IMR-90 (cell line): Measurements from ENCODE around the gene COL17A1.

Source experiments
- BHLHE40 ChIP-seq: fragments of 150-350 bp; IDR thresholded peaks from 2 replicates; pipeline ENCODE4 v1.6.1; 2016; ENCODE audit warnings: mild to moderate bottlenecking, low read depth, low read length
- CEBPB ChIP-seq: IDR thresholded peaks from 2 replicates; pipeline ENCODE4 v1.6.1; 2012; ENCODE audit warnings: low read depth, low read length, improper control_type of control experiment
- CHD1 ChIP-seq: IDR thresholded peaks from 2 replicates; pipeline ENCODE4 v1.6.1; 2012; ENCODE audit warnings: low read depth, low read length, improper control_type of control experiment
- MAFK ChIP-seq: IDR thresholded peaks from 2 replicates; pipeline ENCODE4 v1.6.1; 2012; ENCODE audit warnings: low read depth, low read length, improper control_type of control experiment
- MAZ ChIP-seq: IDR thresholded peaks from 2 replicates; pipeline ENCODE4 v1.6.1; 2012; ENCODE audit warnings: low read depth, mild to moderate bottlenecking, low read length, improper control_type of control experiment, moderate library complexity, borderline replicate concordance
- MXI1 ChIP-seq: IDR thresholded peaks from 2 replicates; pipeline ENCODE4 v1.6.1; 2012; ENCODE audit warnings: low read depth, mild to moderate bottlenecking, low read length, moderate library complexity, borderline replicate concordance
- NFE2L2 ChIP-seq: fragments of 150-350 bp; IDR thresholded peaks from 2 replicates; pipeline ENCODE4 v1.6.1; 2016; ENCODE audit warnings: low read depth, mild to moderate bottlenecking, low read length
- POLR2A ChIP-seq: IDR thresholded peaks from 2 replicates; pipeline ENCODE4 v1.6.1; 2012; ENCODE audit warnings: mild to moderate bottlenecking, low read depth, low read length
- RAD21 ChIP-seq: IDR thresholded peaks from 2 replicates; pipeline ENCODE4 v1.6.1; 2012; ENCODE audit warnings: low read length, improper control_type of control experiment
- RCOR1 ChIP-seq: IDR thresholded peaks from 2 replicates; pipeline ENCODE4 v1.6.1; 2012; ENCODE audit warnings: mild to moderate bottlenecking, low read length, improper control_type of control experiment; ENCODE audit not compliant: insufficient replicate concordance
- SMC3 ChIP-seq: fragments of 150-350 bp; IDR thresholded peaks from 2 replicates; pipeline ENCODE4 v1.6.1; 2016; ENCODE audit warnings: low read depth, mild to moderate bottlenecking, antibody characterized with exemption, low read length, moderate library complexity
- TF ChIP-seq, protein P1 (sequence below): conservative IDR thresholded peaks from 2 replicates; pipeline ENCODE4 v1.5.1; 2012; ENCODE audit warnings: mild to moderate bottlenecking, low read depth, low read length, improper control_type of control experiment
- TF ChIP-seq, protein P2 (sequence below): fragments of 150-350 bp; IDR thresholded peaks from 2 replicates; pipeline ENCODE4 v1.6.1; 2016; ENCODE audit warnings: low read depth, mild to moderate bottlenecking, low read length, moderate library complexity, borderline replicate concordance
- TF ChIP-seq, protein P3 (sequence below): fragments of 150-350 bp; IDR thresholded peaks from 2 replicates; pipeline ENCODE4 v1.6.1; 2017; ENCODE audit warnings: mild to moderate bottlenecking, antibody characterized with exemption, low read length, low read depth

DNA sequence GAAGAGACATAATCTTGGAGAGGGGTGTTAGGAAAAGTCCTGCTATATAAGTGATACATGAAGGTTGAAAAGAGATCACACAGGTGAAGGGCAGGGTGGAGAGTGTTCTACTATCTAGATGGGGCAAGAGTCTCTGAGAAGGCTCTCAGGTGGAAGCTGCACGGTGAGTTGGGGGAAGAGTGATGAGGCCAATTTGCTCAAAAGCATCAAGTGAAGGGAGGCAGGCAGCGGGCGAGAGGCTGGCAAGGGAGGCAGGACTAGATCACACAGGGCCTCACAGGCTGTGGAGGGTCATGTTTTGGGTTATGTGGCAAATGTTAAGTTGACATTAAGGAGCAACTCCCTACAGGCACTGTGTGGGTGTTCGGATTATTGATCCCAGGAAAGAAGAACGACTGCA is 2.6 kb upstream of the COL17A1 start:
- TF ChIP-seq, protein P1, sequence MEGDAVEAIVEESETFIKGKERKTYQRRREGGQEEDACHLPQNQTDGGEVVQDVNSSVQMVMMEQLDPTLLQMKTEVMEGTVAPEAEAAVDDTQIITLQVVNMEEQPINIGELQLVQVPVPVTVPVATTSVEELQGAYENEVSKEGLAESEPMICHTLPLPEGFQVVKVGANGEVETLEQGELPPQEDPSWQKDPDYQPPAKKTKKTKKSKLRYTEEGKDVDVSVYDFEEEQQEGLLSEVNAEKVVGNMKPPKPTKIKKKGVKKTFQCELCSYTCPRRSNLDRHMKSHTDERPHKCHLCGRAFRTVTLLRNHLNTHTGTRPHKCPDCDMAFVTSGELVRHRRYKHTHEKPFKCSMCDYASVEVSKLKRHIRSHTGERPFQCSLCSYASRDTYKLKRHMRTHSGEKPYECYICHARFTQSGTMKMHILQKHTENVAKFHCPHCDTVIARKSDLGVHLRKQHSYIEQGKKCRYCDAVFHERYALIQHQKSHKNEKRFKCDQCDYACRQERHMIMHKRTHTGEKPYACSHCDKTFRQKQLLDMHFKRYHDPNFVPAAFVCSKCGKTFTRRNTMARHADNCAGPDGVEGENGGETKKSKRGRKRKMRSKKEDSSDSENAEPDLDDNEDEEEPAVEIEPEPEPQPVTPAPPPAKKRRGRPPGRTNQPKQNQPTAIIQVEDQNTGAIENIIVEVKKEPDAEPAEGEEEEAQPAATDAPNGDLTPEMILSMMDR: no peak
- TF ChIP-seq POLR2A (no peak), BHLHE40 (no peak), CHD1 (no peak), RCOR1 (no peak), MAZ (no peak), RAD21 (no peak), MAFK (no peak), MXI1 (no peak), SMC3 (no peak), CEBPB (no peak), NFE2L2 (no peak)
- TF ChIP-seq, protein P2, sequence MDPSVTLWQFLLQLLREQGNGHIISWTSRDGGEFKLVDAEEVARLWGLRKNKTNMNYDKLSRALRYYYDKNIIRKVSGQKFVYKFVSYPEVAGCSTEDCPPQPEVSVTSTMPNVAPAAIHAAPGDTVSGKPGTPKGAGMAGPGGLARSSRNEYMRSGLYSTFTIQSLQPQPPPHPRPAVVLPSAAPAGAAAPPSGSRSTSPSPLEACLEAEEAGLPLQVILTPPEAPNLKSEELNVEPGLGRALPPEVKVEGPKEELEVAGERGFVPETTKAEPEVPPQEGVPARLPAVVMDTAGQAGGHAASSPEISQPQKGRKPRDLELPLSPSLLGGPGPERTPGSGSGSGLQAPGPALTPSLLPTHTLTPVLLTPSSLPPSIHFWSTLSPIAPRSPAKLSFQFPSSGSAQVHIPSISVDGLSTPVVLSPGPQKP: no peak
- TF ChIP-seq, protein P3, sequence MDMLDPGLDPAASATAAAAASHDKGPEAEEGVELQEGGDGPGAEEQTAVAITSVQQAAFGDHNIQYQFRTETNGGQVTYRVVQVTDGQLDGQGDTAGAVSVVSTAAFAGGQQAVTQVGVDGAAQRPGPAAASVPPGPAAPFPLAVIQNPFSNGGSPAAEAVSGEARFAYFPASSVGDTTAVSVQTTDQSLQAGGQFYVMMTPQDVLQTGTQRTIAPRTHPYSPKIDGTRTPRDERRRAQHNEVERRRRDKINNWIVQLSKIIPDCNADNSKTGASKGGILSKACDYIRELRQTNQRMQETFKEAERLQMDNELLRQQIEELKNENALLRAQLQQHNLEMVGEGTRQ: no peak
